ENCODE data around the gene ZDHHC24.

The ZDHHC24 gene

DNA sequence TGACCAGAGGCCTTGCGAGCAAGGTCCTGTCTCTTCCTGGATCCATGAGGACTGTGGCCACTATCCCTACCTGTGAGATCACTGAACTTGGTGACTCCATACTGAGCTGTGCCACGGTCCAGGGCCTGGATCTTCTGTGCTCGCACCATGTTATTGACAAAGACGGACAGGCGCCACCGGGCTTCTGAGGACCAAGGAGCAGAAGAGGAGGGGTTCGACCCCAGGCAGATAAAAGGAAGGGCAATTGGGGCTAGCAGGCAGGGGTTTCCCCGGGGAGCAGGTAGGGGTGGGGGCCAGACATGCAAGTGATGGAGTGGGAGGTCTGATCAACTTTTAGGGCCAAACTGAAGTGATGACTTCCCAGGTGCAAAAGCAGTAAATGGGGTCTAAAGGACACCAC, 20.4 kb upstream of the ZDHHC24 start:
- in situ Hi-C loops (cut with HindIII; ENCODE audit: low sequenced_read_pairs): no loop called here

DNA sequence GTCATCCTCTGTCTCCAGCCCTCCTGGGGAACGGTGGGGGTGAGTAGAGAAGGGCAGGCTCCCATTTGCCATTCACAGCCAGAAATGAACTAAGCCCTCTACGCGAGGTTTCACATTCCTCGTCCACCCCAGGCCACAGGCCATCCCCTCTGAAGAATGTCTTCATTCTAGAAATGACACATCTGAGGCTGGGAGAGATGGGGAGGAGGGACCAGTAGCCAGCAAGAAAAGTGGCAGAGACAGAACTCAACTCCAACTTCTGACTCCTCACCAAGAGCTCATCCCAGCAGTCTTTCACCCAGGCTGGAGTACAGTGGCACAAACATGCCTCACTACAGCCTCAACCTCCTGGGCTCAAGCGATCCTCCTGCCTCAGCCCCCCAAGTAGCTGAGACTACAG, 19.1 kb upstream of the ZDHHC24 start:
- in situ Hi-C loops (cut with HindIII; ENCODE audit: low sequenced_read_pairs): no loop called here

DNA sequence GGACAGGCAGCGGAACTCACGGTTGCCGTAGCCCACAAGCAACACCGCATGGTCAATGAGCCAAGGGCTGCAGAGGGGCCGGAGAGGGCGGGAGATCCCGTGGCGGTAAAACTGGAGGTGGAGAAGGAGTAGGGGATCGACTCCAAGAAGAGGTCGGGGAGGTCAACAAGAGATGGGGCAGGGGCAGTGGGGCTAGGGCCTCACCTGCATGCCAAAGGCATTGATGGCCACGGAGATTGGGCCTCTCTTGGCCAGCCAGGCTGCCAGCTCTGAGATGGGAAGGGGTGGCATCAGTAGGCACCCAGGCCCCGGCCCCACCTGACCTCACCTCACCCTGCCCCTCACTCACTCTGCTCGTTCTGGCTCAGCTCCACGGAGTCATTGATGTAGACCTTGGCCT, 18.7 kb upstream of the ZDHHC24 start:
- in situ Hi-C loops (cut with HindIII; ENCODE audit: low sequenced_read_pairs): no loop called here

DNA sequence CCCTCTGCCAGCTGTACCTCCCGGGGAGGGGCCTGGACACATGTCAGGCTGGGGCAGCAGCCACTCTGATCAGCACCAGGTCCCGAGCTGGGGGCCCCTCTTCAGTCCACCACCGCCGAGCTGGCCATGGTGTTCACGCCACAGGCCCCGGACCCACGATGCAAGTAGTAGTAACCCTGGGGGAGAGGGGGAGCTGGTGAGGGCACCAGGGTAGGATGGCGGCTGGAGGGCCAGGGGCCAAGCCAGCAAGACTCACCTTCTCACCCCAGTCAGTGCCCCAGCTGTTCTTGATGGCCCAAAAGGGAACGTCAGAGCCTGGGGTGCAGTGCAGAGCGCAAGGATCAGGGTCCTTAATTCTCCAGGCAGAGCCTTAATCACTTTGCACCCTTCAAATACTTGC, 18.0 kb upstream of the ZDHHC24 start:
- in situ Hi-C loops (cut with HindIII; ENCODE audit: low sequenced_read_pairs): no loop called here

DNA sequence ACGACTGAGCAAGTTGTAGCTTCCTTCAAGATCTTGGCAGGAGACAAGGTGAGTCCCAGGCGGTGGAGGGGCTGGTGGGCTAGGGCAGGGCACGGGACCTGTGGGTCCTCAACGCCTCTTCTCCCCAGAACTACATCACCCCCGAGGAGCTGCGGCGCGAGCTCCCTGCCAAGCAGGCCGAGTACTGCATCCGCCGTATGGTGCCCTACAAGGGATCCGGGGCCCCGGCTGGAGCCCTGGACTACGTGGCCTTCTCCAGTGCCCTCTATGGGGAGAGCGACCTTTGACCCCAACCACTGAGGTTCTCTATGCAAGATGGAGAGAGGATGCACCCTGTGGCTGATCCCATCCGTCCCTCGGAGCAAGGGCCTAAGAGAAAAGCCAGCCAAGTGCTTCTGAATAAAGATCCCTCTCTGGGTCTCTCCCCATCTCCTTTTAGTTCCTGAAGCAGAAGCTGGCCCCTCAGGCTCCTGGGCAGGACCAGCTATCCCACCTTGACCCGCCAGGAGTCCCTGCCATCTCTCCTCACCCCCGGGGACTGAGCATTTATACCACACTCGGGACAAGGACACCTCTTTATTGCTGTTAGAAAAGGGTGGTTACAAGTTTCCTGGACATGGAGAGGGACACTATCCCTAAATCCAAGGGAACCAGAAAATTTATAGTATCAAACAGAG, 17.2 kb upstream of the ZDHHC24 start:
- in situ Hi-C loops (cut with HindIII; ENCODE audit: low sequenced_read_pairs): no loop called here

DNA sequence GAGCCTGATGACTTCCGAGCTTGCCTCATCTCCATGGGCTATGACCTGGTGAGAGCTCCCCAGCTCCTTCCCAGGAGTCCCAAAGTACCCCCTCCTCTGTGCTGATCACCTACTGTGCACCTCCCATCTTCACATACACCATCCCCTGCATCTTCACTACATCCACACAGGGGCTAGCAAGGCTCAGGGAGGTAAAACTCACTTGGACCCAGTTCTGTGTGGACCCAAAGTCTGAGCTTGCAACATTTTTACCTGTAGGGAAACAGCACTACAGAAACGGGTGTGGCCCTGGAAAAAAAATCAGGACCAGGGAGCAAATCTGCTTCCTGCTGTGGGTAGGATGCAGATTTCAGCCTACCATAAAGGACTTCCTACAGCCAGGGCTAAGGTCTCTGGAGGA, 16.4 kb upstream of the ZDHHC24 start:
- in situ Hi-C loops (cut with HindIII; ENCODE audit: low sequenced_read_pairs): no loop called here

DNA sequence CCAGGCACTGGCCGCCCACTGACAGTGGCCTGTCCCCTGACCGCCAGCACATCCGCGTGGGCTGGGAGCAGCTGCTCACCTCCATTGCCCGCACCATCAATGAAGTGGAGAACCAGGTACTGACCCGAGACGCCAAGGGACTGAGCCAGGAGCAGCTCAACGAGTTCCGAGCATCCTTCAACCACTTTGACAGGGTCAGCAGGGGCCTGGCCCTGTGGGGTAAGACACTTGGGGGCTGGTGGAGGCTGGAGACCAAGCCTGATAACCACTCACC, 16.1 kb upstream of the ZDHHC24 start:
- in situ Hi-C loops (cut with HindIII; ENCODE audit: low sequenced_read_pairs): no loop called here

DNA sequence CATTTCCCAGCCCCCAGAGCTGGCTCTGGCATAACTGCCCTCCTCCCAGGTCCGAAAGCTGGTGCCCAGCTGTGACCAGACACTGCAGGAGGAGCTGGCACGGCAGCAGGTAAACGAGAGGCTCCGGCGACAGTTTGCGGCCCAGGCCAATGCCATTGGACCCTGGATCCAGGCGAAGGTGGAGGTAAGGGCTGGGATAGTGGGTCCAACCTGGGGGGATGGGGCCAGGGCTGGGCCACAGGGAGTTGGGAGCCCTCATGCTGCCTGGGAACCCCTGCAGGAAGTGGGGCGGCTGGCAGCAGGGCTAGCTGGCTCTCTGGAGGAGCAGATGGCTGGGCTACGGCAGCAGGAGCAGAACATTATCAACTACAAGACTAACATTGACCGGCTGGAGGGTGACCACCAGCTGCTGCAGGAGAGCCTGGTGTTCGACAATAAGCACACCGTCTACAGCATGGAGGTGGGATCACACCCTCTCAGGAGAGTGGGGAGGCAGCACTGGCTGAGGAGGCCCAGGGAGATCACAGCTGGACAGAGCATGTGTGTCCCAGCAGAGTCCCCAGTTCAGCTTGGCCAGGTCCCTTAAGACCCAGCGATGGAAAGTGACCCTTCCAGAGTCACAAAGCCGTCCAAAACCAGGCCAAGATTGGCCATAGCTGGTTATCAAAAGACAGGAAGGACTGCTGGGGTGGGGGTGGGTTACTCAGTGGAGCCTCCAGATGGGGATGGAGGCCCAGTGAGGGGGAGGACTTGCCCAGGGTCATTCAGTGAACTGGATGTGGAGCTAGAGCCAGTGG, 15.5 kb upstream of the ZDHHC24 start:
- in situ Hi-C loops (cut with HindIII; ENCODE audit: low sequenced_read_pairs): no loop called here

DNA sequence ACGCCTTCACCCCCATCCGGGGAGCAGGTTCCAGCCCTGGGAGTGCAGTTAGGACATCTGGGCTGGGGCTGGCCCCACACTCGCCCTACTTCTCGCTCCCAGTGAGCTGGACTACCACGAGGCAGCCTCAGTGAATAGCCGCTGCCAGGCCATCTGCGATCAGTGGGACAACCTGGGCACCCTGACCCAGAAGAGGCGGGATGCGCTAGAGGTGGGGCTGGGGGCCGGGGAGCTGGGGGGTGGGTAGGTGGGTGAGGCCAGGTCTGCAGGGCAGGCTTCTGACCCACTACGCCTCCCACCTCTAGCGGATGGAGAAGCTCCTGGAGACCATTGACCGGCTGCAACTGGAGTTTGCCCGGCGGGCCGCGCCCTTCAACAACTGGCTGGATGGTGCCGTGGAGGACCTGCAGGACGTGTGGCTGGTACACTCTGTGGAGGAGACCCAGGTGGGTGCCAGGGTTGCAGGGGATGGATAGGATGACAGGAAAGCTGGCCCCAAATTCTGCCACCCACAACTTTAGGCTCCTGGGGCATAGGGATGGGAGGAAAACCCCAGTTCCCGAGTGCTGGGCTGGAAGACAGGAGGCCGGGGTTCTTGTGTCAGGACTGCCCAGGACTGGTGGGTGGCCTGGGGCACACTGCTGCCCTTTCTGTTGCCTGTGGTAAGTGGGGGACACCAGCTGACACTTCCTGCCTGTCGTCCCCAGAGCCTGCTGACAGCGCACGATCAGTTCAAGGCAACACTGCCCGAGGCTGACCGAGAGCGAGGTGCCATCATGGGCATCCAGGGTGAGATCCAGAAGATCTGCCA, 14.2 kb upstream of the ZDHHC24 start:
- in situ Hi-C loops (cut with HindIII; ENCODE audit: low sequenced_read_pairs): loop anchor here (5.0 kb wide), 1 partner anchor 42 kb away; no protein-coding TSS in a partner anchor

DNA sequence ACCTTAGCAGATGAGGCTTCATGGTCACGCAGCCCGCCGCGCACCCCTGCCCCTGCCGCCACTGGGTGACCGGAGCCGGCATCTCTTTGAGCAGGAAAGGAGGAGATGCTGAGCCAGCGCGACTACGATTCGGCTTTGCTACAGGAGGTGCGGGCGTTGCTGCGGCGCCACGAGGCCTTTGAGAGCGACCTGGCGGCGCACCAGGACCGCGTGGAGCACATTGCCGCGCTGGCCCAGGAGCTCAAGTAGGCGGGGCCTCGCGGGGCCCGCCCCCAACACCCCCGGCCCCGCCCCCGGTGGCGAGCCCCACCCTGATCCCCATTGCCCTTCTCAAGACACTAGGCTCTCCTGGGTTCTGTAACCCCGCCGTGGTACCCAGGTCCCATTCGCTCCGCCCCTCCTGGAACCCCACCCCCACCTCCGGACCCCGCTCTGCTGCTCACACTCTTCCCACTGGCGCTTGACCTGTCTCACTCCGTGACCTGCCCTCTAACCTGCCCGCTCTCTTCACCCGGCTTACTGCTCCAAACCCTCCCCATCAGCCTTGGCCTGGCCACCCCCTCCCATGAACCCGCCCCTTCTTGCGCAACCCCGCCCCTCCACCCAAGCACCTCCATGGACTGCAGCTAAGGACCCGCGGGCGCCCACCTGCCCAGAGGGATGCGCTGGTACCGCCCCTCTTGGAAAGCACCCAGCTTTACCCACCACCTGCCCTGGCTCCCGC, 13.5 kb upstream of the ZDHHC24 start:
- in situ Hi-C loops (cut with HindIII; ENCODE audit: low sequenced_read_pairs): loop anchor here (5.0 kb wide), 1 partner anchor 43 kb away; no protein-coding TSS in a partner anchor

DNA sequence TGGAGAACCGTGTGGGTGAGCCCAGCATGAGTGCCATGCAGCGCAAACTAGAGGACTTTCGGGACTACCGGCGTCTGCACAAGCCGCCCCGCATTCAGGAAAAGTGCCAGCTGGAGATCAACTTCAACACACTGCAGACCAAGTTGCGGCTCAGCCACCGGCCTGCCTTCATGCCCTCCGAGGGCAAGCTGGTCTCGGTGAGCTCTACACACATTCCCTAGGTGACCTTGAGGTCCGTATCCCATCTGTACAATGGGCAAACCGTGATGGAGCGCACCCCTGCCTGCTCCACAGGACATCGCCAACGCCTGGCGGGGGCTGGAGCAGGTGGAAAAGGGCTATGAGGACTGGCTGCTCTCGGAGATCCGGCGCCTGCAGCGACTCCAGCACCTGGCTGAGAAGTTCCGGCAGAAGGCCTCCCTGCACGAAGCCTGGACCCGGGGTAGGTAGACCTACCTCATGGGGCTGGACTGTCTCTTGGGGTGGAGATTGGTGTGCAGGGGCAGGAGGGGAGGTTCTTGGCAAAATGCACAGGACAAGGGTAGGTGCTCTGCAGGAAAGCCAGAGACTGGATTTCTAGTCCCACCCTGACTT, 12.0 kb upstream of the ZDHHC24 start:
- in situ Hi-C loops (cut with HindIII; ENCODE audit: low sequenced_read_pairs): loop anchor here (5.0 kb wide), 1 partner anchor 44 kb away; no protein-coding TSS in a partner anchor

DNA sequence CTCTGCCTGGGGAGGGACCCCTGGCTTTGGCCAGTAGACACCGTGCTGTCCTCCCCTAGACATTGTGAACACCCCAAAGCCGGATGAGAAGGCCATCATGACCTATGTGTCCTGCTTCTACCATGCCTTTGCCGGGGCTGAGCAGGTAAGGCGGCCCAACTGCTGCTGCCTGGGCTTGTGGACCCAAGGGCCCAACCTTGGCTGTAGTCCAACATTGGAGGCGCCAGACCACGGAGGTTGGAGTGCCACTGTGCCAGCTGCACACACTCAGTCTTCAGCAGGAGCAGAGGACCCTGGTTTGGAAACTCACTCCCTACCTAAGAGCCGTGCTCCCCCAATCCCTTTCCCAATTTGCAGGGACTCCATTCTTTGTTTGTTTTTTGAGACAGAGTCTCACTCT, 10.2 kb upstream of the ZDHHC24 start:
- in situ Hi-C loops (cut with HindIII; ENCODE audit: low sequenced_read_pairs): loop anchor here (5.0 kb wide), 1 partner anchor 46 kb away; no protein-coding TSS in a partner anchor

DNA sequence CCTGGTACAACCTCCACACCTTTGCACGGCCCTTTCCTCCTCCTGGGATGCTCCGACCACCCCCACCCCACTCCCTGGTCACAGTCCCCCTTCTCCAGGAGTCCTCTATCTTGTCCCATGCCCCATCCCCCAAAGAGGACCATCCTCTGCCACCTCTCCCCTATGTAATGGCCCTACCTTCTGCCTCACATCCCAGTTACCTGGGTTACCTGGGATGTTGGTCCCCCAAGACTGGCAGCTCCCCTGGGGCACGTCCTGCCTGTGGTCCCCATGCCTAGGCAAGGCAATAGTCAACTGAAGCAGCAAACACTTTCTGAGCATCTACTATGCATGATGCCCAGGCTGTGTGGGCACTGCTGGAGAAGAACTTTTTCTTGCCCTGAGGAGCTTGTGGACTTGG, 9.6 kb upstream of the ZDHHC24 start:
- in situ Hi-C loops (cut with HindIII; ENCODE audit: low sequenced_read_pairs): loop anchor here (5.0 kb wide), 1 partner anchor 47 kb away; no protein-coding TSS in a partner anchor

DNA sequence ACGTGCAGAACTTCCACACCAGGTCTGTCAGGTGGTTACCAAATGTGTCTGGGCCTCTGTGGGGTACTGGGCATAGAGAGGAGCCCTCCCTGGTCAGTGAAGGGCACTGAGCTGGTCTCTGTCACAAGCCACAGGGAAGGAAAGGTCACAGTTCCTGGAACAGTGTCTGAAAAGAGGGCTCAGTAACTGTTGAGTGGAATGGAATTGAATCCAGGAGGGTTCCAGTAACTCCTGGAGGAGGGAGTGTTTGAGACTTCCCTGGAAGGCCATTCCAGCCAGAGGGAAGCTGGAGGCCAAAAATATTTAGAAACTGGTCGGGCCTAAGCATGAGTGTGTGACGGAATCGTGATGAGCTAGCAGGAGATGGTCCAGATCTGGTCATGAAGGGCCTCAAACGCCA, 8.8 kb upstream of the ZDHHC24 start:
- in situ Hi-C loops (cut with HindIII; ENCODE audit: low sequenced_read_pairs): loop anchor here (5.0 kb wide), 1 partner anchor 48 kb away; no protein-coding TSS in a partner anchor

DNA sequence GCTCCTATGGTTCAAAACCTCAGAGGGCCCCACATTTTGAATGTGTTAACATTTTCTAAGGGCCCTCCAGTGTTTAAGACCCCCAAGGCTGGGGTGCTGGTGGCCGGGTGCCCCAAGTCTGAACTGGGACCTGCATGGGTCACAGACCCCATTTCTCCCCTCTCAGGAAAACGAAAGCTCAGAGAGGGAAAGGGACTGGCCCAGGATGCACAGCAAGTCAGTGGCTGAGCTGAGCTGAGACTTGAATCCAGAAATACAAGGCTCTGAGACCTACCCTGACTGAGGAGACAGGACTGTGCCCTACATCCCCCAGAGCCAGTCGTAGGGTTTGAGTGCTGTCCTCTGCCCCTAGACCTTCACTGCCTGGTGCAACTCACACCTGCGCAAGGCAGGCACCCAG, 5.0 kb upstream of the ZDHHC24 start:
- in situ Hi-C loops (cut with HindIII; ENCODE audit: low sequenced_read_pairs): no loop called here

DNA sequence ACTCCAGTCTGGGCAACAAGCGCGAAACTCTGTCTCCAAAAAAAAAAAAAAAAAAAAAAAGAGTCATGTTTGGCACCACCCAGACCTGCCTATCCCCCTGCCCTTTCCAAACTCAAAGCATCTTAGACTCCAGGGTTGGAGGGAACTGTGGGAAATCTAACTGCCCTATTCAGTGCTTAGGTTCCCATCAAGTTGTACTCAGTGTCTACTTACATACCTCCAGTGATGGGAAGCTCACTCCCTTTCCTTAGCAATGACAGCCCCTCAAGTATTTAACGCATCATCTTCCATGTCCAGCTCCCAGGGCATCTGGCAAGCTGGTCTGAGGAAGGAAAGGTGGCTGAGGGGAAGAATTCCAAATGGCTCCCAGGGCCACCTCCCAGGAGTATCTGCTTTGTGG, 3.8 kb upstream of the ZDHHC24 start:
- in situ Hi-C loops (cut with HindIII; ENCODE audit: low sequenced_read_pairs): no loop called here

DNA sequence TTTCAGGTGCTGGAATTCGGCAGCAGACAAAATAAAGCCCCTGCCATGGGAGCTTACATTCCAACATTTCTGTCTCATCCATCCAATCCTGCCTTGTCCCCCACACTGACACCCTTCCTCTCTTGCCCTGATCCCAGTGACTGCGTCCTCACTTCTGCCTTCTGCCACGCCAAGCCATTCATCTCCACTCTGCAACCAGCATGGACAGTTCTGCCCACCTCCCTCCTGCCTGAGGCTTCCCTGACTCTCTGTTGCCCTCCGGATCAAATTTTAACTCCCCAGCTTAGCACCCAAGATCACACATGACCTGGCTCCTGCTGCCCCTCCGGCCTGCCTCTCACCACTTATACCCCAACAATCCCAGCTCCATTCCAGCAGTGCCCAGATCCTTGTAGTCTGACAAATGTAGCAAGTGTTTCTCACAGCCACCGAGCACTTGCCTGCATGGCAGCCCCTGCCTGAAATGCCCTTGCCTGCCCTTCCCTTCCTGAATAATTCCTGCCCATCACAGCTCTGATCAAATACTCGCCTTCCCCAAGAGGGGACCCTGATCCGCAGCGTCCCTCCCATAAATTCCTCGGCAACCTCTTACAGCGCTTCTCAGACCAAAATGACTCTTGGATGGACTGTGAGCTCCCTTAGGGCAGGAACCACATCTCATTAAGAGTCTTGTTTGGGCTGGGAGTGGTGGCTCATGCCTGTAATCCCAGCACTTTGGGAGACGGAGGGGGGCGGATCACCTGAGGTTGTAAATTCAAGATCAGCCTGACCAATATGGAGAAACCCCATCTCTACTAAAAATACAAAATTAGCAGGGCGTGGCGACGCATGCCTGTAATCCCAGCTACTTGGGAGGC, 3.2 kb upstream of the ZDHHC24 start:
- in situ Hi-C loops (cut with HindIII; ENCODE audit: low sequenced_read_pairs): no loop called here

DNA sequence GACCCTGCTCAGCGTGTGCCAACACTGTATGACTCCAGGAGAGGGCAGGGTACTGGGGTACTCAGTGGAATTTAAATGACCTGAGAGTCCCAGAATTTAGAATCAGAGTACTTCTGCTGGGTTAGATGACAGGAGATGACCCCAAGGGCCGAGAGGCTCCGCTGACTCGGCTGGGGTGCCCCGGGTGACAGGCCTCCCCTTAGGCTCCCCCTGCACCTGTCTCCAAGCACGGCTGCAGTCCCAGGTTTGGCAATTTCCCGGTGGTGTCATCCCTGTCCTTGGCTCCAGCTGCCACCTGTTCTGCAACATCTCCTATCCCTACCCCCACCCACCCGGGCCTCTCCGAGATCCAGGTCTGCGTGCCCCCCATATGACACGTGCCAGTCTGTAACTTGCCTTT, 2.2 kb upstream of the ZDHHC24 start:
- in situ Hi-C loops (cut with HindIII; ENCODE audit: low sequenced_read_pairs): no loop called here

DNA sequence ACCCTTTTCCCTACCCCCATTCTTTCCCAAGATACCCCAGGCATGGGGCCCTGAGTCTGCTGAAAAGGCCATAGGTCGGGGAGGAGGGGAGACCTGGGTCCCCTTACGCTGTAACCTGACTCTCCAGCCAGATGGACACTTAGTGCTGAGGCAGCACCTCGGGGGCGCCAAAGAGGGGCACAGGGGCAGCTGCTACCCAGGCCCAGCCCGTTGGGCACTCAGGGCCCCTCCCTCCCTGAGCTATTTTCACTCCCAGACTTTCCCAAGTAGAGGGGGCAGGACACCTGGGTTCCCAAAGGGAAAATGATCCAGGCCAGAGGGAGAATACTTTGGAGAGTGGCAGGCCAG, 1.8 kb upstream of the ZDHHC24 start:
- in situ Hi-C loops (cut with HindIII; ENCODE audit: low sequenced_read_pairs): no loop called here
